ENCODE data around the gene TOM1.

GRCh38 chr22:35327690-35328471 is 28.2 kb downstream of the TOM1 start:
- no peak for TF ChIP-seq CTCF (IDR thresholded peaks at IDR 0.05; ENCODE audit: poor library complexity)
- TF ChIP-seq EZH2 (IDR thresholded peaks at IDR 0.05; ENCODE audit: borderline replicate concordance) = no peak
